ENCODE data around the gene DNAJB12. TPM values are rescaled to one million over a fixed set of nuclear protein-coding genes. Genes with fewer than 3 reads are reported as not detected.

Gene DNAJB12
- total RNA-seq, 1 experiment from 2014 or later, result 51.0 TPM

GRCh38 chr10:72328829-72329204 lies 25.9 kb downstream of the DNAJB12 start:
- POLR2A ChIA-PET, result interaction anchor here (0.6 kb wide), 1 partner anchor 91 kb away, joined by 3 read pairs; no protein-coding TSS in a partner anchor
- peaks cover 68% of the 10 kb centered on the region for H3K4me1 ChIP-seq (ENCODE audit: control insufficient read depth, insufficient read depth, low read length)
- BruUV-seq (replicated peaks), result no TSS peak
- no peaks in the 10 kb centered on the region for H3K9me3 ChIP-seq (ENCODE audit: control insufficient read depth, insufficient read depth, low read depth, low read length)
- in situ Hi-C loops (cut with HindIII; ENCODE audit: low pct_unique_long_range_greater_than_20kb, low sequenced_read_pairs) (no loop called here), intact Hi-C loops (cut with micrococcal nuclease; ENCODE audit: unreplicated experiment) (loop anchor here (2.0 kb wide), 1 partner anchor 52 kb away; no protein-coding TSS in a partner anchor)
- CTCF ChIA-PET, result interaction anchor here (0.6 to 1.7 kb wide), 6 partner anchors 55 to 432 kb away, joined by 3 to 8 read pairs (median 4); partner anchors contain the start of gene DDIT4
- H3K27me3 ChIP-seq (ENCODE audit: control insufficient read depth, insufficient read depth, low read length), result no peaks in the 10 kb centered on the region
- no peaks in the 10 kb centered on the region for H3K36me3 ChIP-seq (ENCODE audit: control insufficient read depth, insufficient read depth, low read length)
- ATAC-seq, result peak; percentile 13; the same call in 1 of the 2 replicates
- H3K27ac ChIP-seq (ENCODE audit: low read length), result peak overlapping the region; percentile 89
- DNase-seq (ENCODE audit: low read depth, low spot score), result no peak
- H3K4me3 ChIP-seq (ENCODE audit: low read depth in 2 of 2, low read length in 2 of 2), result no peak overlapping the region
- no peak for TF ChIP-seq CTCF (IDR thresholded peaks at IDR 0.05)
- no peak for TF ChIP-seq SIN3A (IDR thresholded peaks at IDR 0.05; ENCODE audit: borderline replicate concordance, insufficient read depth, low read depth, low read length)
- TF ChIP-seq POLR2AphosphoS5 (IDR thresholded peaks at IDR 0.05; ENCODE audit: low read depth, low read length), result no peak
- TF ChIP-seq TCF7L2 (IDR thresholded peaks at IDR 0.05; ENCODE audit: low read depth, low read length), result no peak
- TF ChIP-seq REST (IDR thresholded peaks at IDR 0.05; ENCODE audit: insufficient read depth in 1 of 2, low read depth in 2 of 2, low read length in 1 of 2), result no peak

GRCh38 chr10:72328045-72328828 lies 26.5 kb downstream of the DNAJB12 start:
- Histone ChIP-seq H3K36me3 (ENCODE audit: control insufficient read depth, insufficient read depth, low read length) (no peaks in the 10 kb centered on the region), H3K9me3 (ENCODE audit: control insufficient read depth, insufficient read depth, low read depth, low read length) (no peaks in the 10 kb centered on the region), H3K27ac (ENCODE audit: low read length) (peak overlapping the region; percentile 89), H3K4me1 (ENCODE audit: control insufficient read depth, insufficient read depth, low read length) (peaks cover 73% of the 10 kb centered on the region), H3K4me3 (ENCODE audit: low read depth in 2 of 2, low read length in 2 of 2) (no peak overlapping the region; a peak in 1 of 4 replicates), H3K27me3 (ENCODE audit: control insufficient read depth, insufficient read depth, low read length) (no peaks in the 10 kb centered on the region)
- TF ChIP-seq POLR2AphosphoS5 (IDR thresholded peaks at IDR 0.05; ENCODE audit: low read depth, low read length) (0 out of 2 replicates have a peak, but pooled peaks have one; percentile 20), SIN3A (IDR thresholded peaks at IDR 0.05; ENCODE audit: borderline replicate concordance, insufficient read depth, low read depth, low read length) (no peak; the same call in 1 of the 2 replicates), CTCF (IDR thresholded peaks at IDR 0.05) (peak; percentile 96), TCF7L2 (IDR thresholded peaks at IDR 0.05; ENCODE audit: low read depth, low read length) (no peak), REST (IDR thresholded peaks at IDR 0.05; ENCODE audit: insufficient read depth in 1 of 2, low read depth in 2 of 2, low read length in 1 of 2) (0 out of 4 replicates have a peak, but pooled peaks of 1 of the 2 experiments have one; percentile 57)
- CTCF ChIA-PET, result interaction anchor here (0.6 to 1.7 kb wide), 9 partner anchors 40 to 432 kb away, joined by 3 to 8 read pairs (median 4); partner anchors contain the start of gene DDIT4
- intact Hi-C loops (cut with micrococcal nuclease; ENCODE audit: unreplicated experiment), result loop anchor here (2.0 kb wide), 1 partner anchor 51 kb away; no protein-coding TSS in a partner anchor
- DNase-seq (ENCODE audit: low read depth, low spot score) (peak; percentile 68), ATAC-seq (peak; percentile 88)
- POLR2A ChIA-PET, result interaction anchor here (0.5 to 0.6 kb wide), 2 partner anchors 11 to 91 kb away, joined by 3 to 6 read pairs; no protein-coding TSS in a partner anchor
- no TSS peak for BruUV-seq (replicated peaks)
- in situ Hi-C loops (cut with HindIII; ENCODE audit: low pct_unique_long_range_greater_than_20kb, low sequenced_read_pairs), result no loop called here
